HCT116 (cell line): ENCODE data around the gene RNF125. TPM values are rescaled to one million over a fixed set of nuclear protein-coding genes. Genes with fewer than 3 reads are reported as not detected.
A peak's percentile ranks its signal among the peaks of the same experiment; 100 is the strongest.

Source experiments
- ATAC-seq: fragments of 200-7000 bp; cut with Tn5 transposase; 2 replicates; pipeline ENCODE4 v1.9.1; 2020; ENCODE audit warnings: mild to moderate bottlenecking, moderate library complexity
- BruUV-seq: library from RNA; stranded (reverse); fragments of 400-500 nt; replicated peaks from 2 replicates; lab custom pipeline; 2021; lab: Mats Ljungman, UMichigan
- CTCF ChIA-PET: fragments of 300-600 bp; sonication (Branson Sonifier 250); formaldehyde crosslinking; loops from one replicate; lab custom pipeline; 2021; ENCODE audit warnings: antibody characterized with exemption; lab: Charles Lee
- POLR2A ChIA-PET: fragments of 300-600, 350-600 bp; sonication (Branson Sonifier 250); formaldehyde crosslinking; loops from one replicate; lab custom pipeline; 2021; ENCODE audit warnings: antibody characterized with exemption; lab: Charles Lee
- RAD21 ChIA-PET, 2 experiments: fragments of 300-600 bp; sonication (Branson Sonifier 250); formaldehyde crosslinking; loops; one replicate each; lab custom pipeline; 2023; ENCODE audit warnings: low total read pairs in 2 of 2; ENCODE audit not compliant: uncharacterized antibody in 2 of 2, unreplicated experiment in 2 of 2, low non-redundant PET in 1 of 2; lab: Charles Lee
- DNase-seq: peaks from one replicate; pipeline ENCODE4 v3.0.0-alpha.2; 2010; ENCODE audit warnings: low read depth, low spot score
- H2AFZ ChIP-seq: fragments of 200-600 bp; shearing (Covaris generic), sonication (generic); 2 replicates; pipeline ENCODE4 v1.6.1; 2017; ENCODE audit warnings: low read depth, mixed run types, mixed read lengths, antibody characterized with exemption, low read length; ENCODE audit not compliant: poor library complexity, severe bottlenecking
- H3K27ac ChIP-seq: 2 replicates; pipeline ENCODE4 v1.5.1; 2012; ENCODE audit warnings: low read depth, low read length
- H3K27me3 ChIP-seq: fragments of 200-600 bp; sonication (generic); 2 replicates; pipeline ENCODE4 v1.6.1; 2016; ENCODE audit warnings: mixed run types, low read length, mixed read lengths; ENCODE audit not compliant: insufficient read depth
- H3K36me3 ChIP-seq, 2 experiments: fragments of 200-500 bp in 1 of 2; fragments of 200-600 bp in 1 of 2; sonication (Bioruptor generic) in 1 of 2; sonication (generic) in 1 of 2; 2 replicates each; pipeline versions ENCODE4 v1.5.1 to v1.6.1; 2014 to 2016; ENCODE audit warnings: low read length in 2 of 2, inconsistent platforms in 1 of 2, mixed read lengths in 1 of 2, mixed run types in 1 of 2; ENCODE audit not compliant: insufficient read depth in 2 of 2, control insufficient read depth in 1 of 2
- H3K4me1 ChIP-seq, 2 experiments: fragments of 200-600 bp in 1 of 2; sonication (generic) in 1 of 2; 2 replicates each; pipeline versions ENCODE4 v1.5.1 to v1.6.1; 2012 to 2017; ENCODE audit warnings: low read length in 2 of 2, inconsistent platforms in 1 of 2, mild to moderate bottlenecking in 1 of 2, mixed read lengths in 1 of 2, mixed run types in 1 of 2, moderate library complexity in 1 of 2; ENCODE audit not compliant: insufficient read depth in 2 of 2, control insufficient read depth in 1 of 2
- H3K4me2 ChIP-seq: fragments of 200-600 bp; sonication (generic); 2 replicates; pipeline ENCODE4 v1.6.1; 2017; ENCODE audit warnings: mixed run types, low read length, mixed read lengths
- H3K4me3 ChIP-seq, 2 experiments: fragments of 200-600 bp in 1 of 2; sonication (generic) in 1 of 2; replicated peaks in 1 of 2; 2 replicates each; pipeline ENCODE4 v1.5.1; 2011 to 2016; ENCODE audit warnings: low read length in 2 of 2, control low read depth in 1 of 2, low read depth in 1 of 2, mild to moderate bottlenecking in 1 of 2, mixed read lengths in 1 of 2, mixed run types in 1 of 2
- H3K79me2 ChIP-seq: fragments of 200-600 bp; sonication (generic); 2 replicates; pipeline ENCODE4 v1.6.1; 2017; ENCODE audit warnings: mild to moderate bottlenecking, mixed run types, low read length, moderate library complexity, mixed read lengths; ENCODE audit not compliant: insufficient read depth
- H3K9ac ChIP-seq: fragments of 200-600 bp; sonication (generic); 2 replicates; pipeline ENCODE4 v1.6.1; 2016; ENCODE audit warnings: low read length, mixed read lengths
- H3K9me2 ChIP-seq: fragments of 200-600 bp; sonication (generic), shearing (Covaris generic); 2 replicates; pipeline ENCODE4 v1.6.1; 2017; ENCODE audit warnings: mixed run types, mild to moderate bottlenecking, moderate library complexity; ENCODE audit not compliant: insufficient read depth
- H3K9me3 ChIP-seq, 2 experiments: fragments of 200-500 bp in 1 of 2; fragments of 200-600 bp in 1 of 2; sonication (Bioruptor generic) in 1 of 2; sonication (generic) in 1 of 2; 2 replicates each; pipeline ENCODE4 v1.6.1; 2014 to 2017; ENCODE audit warnings: low read length in 2 of 2, mixed read lengths in 2 of 2, inconsistent platforms in 1 of 2, low read depth in 1 of 2, mild to moderate bottlenecking in 1 of 2, mixed run types in 1 of 2, moderate library complexity in 1 of 2; ENCODE audit not compliant: control insufficient read depth in 1 of 2, insufficient read depth in 1 of 2
- H4K20me1 ChIP-seq: fragments of 200-600 bp; sonication (generic), shearing (Covaris generic); 2 replicates; pipeline ENCODE4 v1.6.1; 2017; ENCODE audit warnings: mixed run types, mild to moderate bottlenecking, moderate library complexity; ENCODE audit not compliant: insufficient read depth
- ATF3 ChIP-seq: IDR thresholded peaks from 2 replicates; pipeline ENCODE4 v1.6.1; 2012
- CBX3 ChIP-seq: IDR thresholded peaks from 2 replicates; pipeline ENCODE4 v1.6.1; 2012; ENCODE audit warnings: low read depth
- CEBPB ChIP-seq: IDR thresholded peaks from 2 replicates; pipeline ENCODE4 v1.6.1; 2012; ENCODE audit warnings: low read depth
- CTCF ChIP-seq, 3 experiments: fragments of 200-600 bp in 1 of 3; sonication (generic) in 1 of 3; IDR thresholded peaks in 2 of 3; conservative IDR thresholded peaks in 1 of 3; 2 replicates each; pipeline ENCODE4 v1.5.1; 2012 to 2017; ENCODE audit warnings: low read depth in 2 of 3, low read length in 2 of 3, antibody characterized with exemption in 1 of 3, borderline replicate concordance in 1 of 3, control low read depth in 1 of 3, mild to moderate bottlenecking in 1 of 3, mixed read lengths in 1 of 3, mixed run types in 1 of 3, moderate library complexity in 1 of 3; ENCODE audit not compliant: insufficient read depth in 1 of 3
- ELF1 ChIP-seq: IDR thresholded peaks from 2 replicates; pipeline ENCODE4 v1.6.1; 2012; ENCODE audit warnings: low read depth, borderline replicate concordance
- EZH2phosphoT487 ChIP-seq: fragments of 200-600 bp; IDR thresholded peaks from 2 replicates; pipeline ENCODE4 v1.6.1; 2018; ENCODE audit warnings: antibody characterized with exemption, borderline replicate concordance
- FOSL1 ChIP-seq: IDR thresholded peaks from 2 replicates; pipeline ENCODE4 v1.6.1; 2012; ENCODE audit warnings: low read depth
- JUND ChIP-seq: IDR thresholded peaks from 2 replicates; pipeline ENCODE4 v1.6.1; 2012
- SIN3A ChIP-seq: IDR thresholded peaks from 2 replicates; pipeline ENCODE4 v1.6.1; 2012; ENCODE audit warnings: low read depth
- SP1 ChIP-seq: IDR thresholded peaks from 2 replicates; pipeline ENCODE4 v1.6.1; 2012; ENCODE audit warnings: low read depth
- SRF ChIP-seq: IDR thresholded peaks from 2 replicates; pipeline ENCODE4 v1.6.1; 2012; ENCODE audit warnings: low read depth
- ZBTB33 ChIP-seq: IDR thresholded peaks from 2 replicates; pipeline ENCODE4 v1.6.1; 2011; ENCODE audit warnings: mild to moderate bottlenecking, low read length, moderate library complexity; ENCODE audit not compliant: insufficient replicate concordance; ENCODE audit errors: extremely low read depth
- ZNF274 ChIP-seq: fragments of 200-500 bp; sonication (Bioruptor generic); IDR thresholded peaks from 2 replicates; pipeline ENCODE4 v1.6.1; 2014; ENCODE audit warnings: mild to moderate bottlenecking, low read depth, low read length, inconsistent platforms
- intact Hi-C: fragments of 100-400 bp; cut with micrococcal nuclease; formaldehyde crosslinking; loops from 2 replicates; pipeline ENCODE4 v1.10.0; 2022
- total RNA-seq: library from RNA; stranded (reverse); gene quantifications from one replicate; pipeline ENCODE4 v1.2.1, GENCODE V29; 2021; ENCODE audit not compliant: unreplicated experiment

The RNF125 gene
- total RNA-seq, 1 experiment from 2014 or later: 7.4 TPM

- TF ChIP-seq ZBTB33 (no peak), JUND (peak; percentile 37; the same call in 1 of the 2 replicates), ATF3 (no peak), ZNF274 (no peak), SP1 (peak; percentile 64), FOSL1 (no peak), SRF (no peak), CBX3 (peak; percentile 87)
Observed at GRCh38 chr18:32018331-32019250, at the start of gene RNF125 (continued).

GRCh38 chr18:31970617-31971016 is 48.0 kb upstream of the RNF125 start:
- no peak for DNase-seq
- Histone ChIP-seq H3K4me2 (no peak overlapping the region), H3K79me2 (no peaks in the 10 kb centered on the region), H3K4me3 (no peak overlapping the region)
- BruUV-seq: no TSS peak
- RAD21 ChIA-PET: no interaction called here
- TF ChIP-seq ELF1: no peak
- TF ChIP-seq SIN3A: no peak
- no peak for TF ChIP-seq EZH2phosphoT487
- TF ChIP-seq SP1: no peak
- TF ChIP-seq CTCF (IDR thresholded peaks at IDR 0.05 in 2 of 3, conservative IDR thresholded peaks at IDR 0.05 in 1 of 3; ENCODE audit: borderline replicate concordance in 1 of 3, insufficient read depth in 1 of 3, low read depth in 2 of 3, low read length in 2 of 3): no peak
- no peak for TF ChIP-seq CEBPB
- TF ChIP-seq SRF: no peak
- TF ChIP-seq, all 23 proteins: peak for 0
- H4K20me1 ChIP-seq: no peaks in the 10 kb centered on the region
- ATAC-seq: no peak
- ChIA-PET CTCF (no interaction called here), POLR2A (no interaction called here)
- no peak overlapping the region for H3K27ac ChIP-seq
- intact Hi-C loops: no loop called here
- H3K4me1 ChIP-seq: no peaks in the 10 kb centered on the region
- H3K36me3 ChIP-seq: no peaks in the 10 kb centered on the region
- H3K27me3 ChIP-seq: no peaks in the 10 kb centered on the region
- no peaks in the 10 kb centered on the region for H3K9me2 ChIP-seq
- H2AFZ ChIP-seq: no peak overlapping the region
- no peak overlapping the region for H3K9ac ChIP-seq
- peaks cover 0 to 19% of the 10 kb centered on the region in 2 experiments; a peak in 2 of 4 replicates for H3K9me3 ChIP-seq
